GM18499 (cell line): ENCODE results near the gene TMCO1.
A peak's percentile ranks its signal among the peaks of the same experiment; 100 is the strongest.
"Not testable (repeated sequence)": the region's sequence is repeated elsewhere in the genome, so short reads cannot be mapped to it uniquely, and the experiment has no call there.

Experiments
- ATAC-seq: cut with Tn5 transposase; IDR thresholded peaks from one replicate; pipeline ENCODE4 v1.9.1; 2021; ENCODE audit warnings: moderate number of reproducible peaks; ENCODE audit not compliant: insufficient read depth, unreplicated experiment

TMCO1 gene

DNA sequence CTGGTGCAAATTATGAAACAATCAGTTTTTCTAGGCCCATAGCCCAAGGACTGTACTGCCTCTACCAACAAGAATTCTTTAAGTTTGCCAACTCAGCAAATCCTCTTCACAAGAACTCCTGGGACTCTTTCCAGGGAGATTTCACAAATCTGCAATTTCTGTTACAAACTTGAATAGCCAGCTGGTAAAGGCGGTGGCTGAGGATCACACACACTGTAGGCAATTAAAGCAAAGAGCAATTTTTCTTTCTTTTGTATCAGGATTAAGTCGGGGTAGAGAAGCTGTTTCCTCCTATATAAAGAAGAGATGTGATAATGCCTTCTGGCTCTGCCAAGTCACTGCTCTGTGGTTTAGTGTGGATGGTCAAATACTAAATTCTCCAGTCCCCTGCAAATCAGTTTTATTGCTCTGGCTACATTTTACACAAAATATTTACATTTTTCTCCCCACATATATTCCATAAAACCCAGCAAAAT lies 72.0 kb downstream of the TMCO1 start:
- ATAC-seq = no peak

DNA sequence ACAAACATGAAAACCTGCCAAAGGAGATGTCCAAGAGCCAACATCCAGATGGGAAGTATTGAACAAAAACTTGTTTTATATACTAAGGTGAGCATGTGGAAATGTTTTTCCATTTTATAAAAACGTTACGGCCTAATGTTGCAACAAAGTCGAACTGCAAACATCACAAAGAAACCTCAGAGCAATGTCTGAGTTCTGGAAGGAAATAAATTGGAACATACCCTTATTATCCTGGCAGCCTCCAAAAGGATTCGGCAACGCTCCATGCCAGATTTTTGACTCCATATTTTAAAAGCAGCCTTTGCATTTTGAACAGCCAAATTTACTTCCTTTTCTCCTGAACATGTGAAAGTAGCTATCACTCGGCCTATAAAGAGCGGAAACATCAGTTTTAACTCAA lies 73.6 kb downstream of the TMCO1 start:
- no peak for ATAC-seq

DNA sequence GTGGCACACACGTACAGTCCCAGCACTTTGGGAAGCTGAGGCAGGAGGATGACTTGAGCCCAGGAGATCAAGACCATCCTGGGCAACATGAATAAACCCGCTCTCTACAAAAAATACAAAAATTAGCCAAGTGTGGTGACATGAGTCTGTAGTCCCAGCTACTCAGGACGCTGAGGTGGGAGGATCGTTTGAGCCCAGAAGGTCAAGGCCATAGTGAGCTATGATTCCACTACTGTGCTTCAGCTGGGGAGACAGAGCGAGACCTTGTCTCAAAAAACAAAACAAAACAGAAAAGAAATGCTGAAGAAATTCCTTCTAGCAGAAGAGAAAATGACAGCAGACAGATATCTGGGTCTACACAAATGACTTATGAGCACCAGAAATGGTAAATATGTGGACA lies 80.6 kb downstream of the TMCO1 start:
- no peak for ATAC-seq

DNA sequence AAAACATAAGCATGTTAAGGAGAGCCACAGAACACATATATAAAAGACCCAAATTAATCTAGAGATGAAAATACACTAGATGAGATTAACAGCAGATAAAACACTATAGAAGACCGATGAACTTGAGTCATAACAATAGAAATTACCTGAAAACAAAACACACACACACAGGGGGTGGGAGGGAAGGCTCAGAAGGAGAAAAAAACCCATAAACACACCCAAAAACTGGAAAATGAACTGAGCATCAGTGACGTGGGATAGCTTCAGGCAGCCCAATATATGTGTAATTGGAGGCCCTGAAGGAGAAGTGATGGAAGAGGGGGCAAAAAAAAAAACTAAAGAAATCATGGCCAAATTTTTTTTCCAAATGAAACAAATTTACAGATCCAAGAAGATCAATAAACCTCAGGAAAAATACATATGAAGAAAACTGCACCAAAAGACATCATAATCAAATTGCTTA lies 81.7 kb downstream of the TMCO1 start:
- ATAC-seq = peak; percentile 29

DNA sequence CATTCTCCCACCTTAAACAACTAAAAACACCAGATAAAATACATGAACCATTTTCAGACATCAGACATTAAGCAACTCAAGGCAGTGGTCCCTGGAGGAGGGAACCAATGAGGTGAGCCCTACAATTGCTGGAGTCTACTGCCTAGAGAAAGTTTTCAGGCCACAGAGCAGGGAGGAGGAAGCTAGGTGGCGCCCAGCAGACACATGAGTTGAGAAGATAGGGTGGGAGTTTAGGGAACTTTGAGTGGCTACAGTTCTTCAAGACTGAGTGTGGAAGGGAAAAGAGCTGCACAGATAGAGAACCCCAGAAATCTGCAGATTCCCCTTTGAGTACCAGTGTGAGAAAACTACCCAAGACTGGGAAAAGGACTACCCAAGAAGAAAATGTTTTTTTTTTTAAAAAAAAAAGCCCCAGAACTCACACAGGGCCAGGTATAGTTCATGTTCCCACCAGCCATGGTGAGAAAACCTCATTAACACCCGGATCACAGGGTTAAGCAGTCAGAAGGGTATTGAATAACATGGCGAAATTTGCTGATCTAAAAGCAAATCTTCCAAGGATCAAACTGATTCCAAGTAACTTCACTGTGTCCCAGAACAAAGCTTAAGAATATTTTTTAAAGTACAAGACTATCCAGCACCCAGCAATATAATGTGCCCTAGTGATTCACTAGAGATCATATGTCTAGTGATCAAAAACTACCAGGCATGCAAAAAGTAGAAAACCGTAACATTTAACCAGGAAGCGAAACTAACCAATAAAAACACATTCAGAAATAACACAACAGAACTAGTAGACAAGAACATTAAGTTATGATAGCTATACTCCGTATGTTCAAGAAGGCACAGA lies 82.3 kb downstream of the TMCO1 start:
- peak; percentile 65 for ATAC-seq

DNA sequence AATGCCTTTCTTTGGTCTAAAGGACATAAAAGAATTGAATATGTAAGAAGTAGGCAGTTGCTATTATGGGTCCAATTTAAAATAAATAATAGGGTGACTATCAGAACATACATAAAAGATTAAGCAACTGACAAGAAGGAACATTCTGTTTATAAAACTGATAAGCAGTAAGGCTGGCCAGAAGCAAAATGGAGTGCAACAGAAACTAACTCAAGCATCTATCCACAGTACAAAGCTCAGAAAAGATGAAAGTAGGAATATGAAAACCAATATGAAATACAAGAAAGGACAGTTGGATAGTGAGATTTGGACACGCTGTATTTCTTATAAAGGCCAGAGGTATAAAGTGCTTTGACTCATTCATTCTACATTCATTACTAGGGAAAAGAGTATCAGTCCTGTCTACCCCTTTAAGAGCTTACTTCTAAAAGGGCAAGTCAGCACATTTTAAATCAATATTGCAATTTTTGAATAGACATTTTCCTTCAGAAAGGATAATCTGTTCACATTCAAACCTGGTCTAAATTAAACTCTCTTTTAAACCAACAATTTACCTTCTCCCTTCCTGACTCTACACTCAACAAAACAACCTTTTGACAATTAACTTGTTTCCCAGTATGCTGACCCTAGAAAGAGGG lies 84.7 kb downstream of the TMCO1 start:
- ATAC-seq = no peak

DNA sequence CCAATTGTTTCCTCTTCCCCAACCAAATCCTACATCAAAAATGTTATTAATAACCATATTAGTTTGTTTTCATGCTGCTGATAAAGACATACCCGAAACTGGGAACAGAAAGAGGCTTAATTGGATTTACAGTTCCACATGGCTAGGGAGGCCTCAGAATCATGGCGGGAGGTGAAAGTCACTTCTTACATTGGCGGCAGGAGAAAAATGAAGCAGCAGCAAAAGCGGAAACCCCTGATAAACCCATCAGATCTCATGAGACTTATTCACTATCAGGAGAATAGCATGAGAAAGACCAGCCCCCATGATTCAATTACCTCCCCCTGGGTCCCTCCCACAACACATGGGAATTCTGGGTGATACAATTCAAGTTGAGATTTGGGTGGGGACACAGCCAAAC lies 87.9 kb downstream of the TMCO1 start:
- not testable (repeated sequence) for ATAC-seq

DNA sequence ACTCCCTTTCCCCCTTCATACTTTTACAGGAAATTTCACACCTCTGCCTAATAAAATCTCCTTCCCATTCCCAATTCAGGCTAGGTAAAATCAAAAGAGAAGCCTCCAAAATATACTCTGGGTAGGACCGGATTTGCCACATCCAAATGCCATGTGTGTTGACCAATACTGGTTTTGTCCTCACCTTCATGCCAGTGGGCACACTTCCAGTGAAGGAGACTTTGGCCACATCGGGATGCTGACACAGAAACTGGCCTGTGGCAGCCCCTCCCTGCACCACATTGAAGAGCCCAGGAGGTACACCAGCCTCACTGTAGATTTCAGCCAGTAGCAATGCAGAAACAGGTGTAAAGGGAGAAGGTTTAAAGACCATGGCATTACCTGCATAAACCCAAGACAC lies 88.4 kb downstream of the TMCO1 start:
- ATAC-seq = no peak

DNA sequence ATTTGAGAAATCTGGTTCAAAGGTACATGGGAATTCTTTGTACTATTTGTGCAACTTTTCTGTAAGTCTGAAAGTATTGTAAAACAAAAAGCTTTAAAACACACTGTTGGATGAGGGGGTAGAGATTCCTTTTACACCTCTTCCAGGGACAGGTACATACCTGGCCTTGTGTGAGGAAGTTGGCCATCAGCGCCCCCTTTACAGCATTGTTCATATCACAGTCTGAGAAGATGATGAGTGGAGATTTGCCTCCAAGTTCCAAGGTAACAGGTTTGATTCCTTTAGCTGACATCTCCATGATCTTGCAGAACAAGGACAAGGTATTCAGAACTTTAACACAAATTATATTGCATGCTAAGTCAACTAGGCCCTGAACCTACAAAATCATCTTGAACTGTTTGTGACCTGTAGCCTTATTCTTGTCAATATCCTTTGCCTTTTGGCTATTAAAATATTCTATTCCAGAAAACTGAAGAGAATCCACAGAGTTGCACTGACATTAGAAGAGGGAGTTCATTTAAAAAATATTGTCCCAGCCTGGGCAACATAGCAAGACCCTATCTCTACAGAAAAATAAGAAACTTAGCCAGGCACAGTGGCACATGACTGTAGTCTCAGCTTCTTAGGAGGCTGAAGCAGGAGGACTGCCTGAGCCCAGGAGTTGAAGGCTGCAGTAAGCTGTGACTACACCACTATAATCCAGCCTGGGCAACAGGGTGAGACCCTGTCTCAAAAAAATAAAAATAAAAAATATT lies 89.2 kb downstream of the TMCO1 start:
- ATAC-seq = no peak

DNA sequence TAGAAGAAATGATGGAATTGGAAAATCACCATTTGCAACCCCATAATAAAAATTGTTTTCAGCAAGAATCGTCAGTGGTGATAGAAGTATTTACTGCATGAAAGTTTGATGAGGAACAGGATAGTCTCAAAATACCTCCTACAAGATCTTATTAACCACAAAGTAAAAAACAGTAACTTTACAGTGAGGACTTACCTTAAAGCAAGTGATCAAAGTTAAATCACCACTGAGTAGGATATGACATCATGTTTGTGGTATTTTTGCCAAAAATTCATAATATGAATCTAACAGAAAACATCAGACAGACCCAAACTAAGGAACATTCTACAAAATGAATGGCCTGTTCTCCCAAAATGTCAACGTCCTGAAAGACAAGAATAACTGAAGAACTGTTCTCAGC lies 90.2 kb downstream of the TMCO1 start:
- no peak for ATAC-seq
